T-helper 1 cell treated with Interleukin-12 subunit alpha and Interleukin-12 subunit beta and Interleukin-4 antibody, amounts not matched to agents 30 ng/mL and 1 ng/mL, for 36 hours (primary cell): Measurements from ENCODE around the gene BAZ2B. TPM values are rescaled to one million over a fixed set of nuclear protein-coding genes. Genes with fewer than 3 reads are reported as not detected.

ENCODE experiments used
- intact Hi-C: fragments of 100-400 bp; cut with micrococcal nuclease; formaldehyde crosslinking; loops from one replicate; pipeline ENCODE4 v1.15.1; 2024
- total RNA-seq: library from RNA; stranded (reverse); gene quantifications from 2 replicates; pipeline ENCODE4 v1.2.3, GENCODE V29; 2022

The BAZ2B gene
- total RNA-seq, 1 donor from 2014 or later = 8.7 TPM

DNA sequence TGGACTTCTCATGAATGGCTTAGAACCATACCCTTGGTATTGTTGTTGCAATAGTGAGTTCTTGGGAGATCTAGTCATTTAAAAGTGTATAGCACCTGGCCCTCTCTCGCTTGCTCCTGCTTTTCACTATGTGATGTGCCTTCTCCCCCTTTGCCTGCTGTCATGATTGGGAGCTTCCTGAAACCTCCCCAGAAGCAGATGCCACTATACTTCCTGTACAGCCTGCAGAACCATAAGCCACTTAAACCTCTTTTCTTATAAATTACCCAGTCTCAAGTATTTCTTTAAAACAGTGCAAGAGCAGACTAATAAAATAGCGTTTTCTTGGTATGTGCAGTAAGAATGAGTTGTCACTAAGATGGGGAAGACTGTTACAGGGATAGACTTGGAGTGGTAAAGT lies 31.6 kb downstream of the BAZ2B start:
- intact Hi-C loops = no loop called here

- intact Hi-C loops = no loop called here
These were observed 42.3 kb downstream of the BAZ2B start for GRCh38 chr2:159573846-159574606.

DNA sequence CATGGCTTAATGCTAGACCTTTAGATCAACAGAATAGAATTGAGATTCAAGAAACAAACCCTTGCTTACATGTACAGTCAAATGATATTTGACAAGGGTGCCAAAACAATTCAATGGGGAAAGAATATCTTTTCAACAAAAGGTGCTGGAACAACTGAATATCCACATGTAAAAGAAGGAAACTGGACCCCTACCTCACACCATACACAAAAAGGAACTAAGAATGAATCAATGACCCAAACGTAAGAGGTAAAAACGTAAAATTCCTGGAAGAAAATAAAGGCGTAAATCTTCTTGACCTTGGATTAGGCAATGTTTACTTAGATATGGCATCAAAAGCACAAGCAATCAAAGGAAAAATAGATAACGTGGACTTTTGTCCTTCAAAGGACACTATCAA lies 43.1 kb downstream of the BAZ2B start:
- intact Hi-C loops = no loop called here

- intact Hi-C loops = no loop called here
These were observed 43.9 kb downstream of the BAZ2B start for GRCh38 chr2:159572459-159572858.

- intact Hi-C loops = no loop called here
These were observed 44.6 kb downstream of the BAZ2B start for GRCh38 chr2:159571540-159572260.

GRCh38 chr2:159564081-159564480 lies 52.3 kb downstream of the BAZ2B start:
- intact Hi-C loops = no loop called here

- intact Hi-C loops = no loop called here
These were observed 54.1 kb downstream of the BAZ2B start for GRCh38 chr2:159562248-159562647.

DNA sequence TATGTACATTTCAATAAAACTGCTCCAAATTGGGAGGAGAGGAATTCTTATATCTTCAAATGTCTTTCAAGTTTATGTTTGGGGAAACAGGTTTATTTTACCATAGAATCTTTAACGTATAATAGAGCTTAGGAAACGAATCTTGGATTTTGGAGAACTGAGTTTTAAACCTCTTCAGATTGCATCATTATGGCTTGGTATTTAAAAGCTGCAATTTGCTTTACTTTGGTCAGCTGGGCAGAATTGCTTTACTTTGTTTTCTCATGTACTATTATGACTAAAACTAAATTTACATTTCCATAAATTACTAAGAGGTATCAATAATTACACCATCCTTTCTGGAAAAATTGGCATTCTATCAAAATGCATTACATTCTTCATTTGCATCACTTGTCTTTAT lies 54.6 kb downstream of the BAZ2B start:
- intact Hi-C loops = no loop called here

GRCh38 chr2:159561242-159561641 lies 55.1 kb downstream of the BAZ2B start:
- intact Hi-C loops = no loop called here

DNA sequence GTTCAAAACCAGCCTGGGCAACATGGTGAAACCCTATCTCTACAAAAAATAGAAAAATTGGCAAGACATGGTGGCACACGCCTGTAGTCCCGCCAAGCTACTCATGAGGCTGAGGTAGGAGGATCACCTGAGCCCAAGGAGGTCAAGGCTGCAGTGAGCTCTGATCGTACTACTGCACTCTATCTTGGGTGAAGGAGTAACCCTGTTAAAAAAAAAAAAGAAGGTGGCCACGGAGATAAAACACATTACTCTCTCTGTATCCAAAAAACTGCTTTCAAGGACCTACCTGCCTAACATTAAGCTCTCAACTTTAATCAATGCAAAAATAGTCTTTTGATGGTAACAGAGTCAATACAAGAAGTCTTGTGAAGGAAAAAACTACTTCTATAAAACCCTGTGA lies 57.3 kb downstream of the BAZ2B start:
- intact Hi-C loops = no loop called here

DNA sequence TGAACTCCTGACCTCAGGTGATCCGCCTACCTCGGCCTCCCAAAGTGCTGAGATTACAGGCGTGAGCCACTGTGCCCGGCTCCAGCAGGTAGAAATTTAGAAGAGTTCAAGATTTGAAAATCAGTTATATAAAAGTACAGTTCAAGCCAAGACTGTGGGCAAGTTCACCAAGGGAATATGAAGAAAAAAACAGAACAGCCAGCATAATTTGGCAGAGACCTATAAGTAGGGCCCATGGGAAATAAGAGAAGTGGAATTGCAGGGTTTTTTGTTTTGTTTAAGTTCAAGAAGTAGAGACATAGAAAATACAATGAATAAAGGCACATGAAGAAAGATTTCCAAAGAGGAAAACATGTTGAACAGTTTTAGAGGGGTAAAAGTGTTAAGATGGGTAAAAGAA lies 57.9 kb downstream of the BAZ2B start:
- intact Hi-C loops = no loop called here

GRCh38 chr2:159557437-159558034 lies 58.8 kb downstream of the BAZ2B start:
- intact Hi-C loops = no loop called here

- intact Hi-C loops = no loop called here
These were observed 60.5 kb downstream of the BAZ2B start for GRCh38 chr2:159555651-159556392.

DNA sequence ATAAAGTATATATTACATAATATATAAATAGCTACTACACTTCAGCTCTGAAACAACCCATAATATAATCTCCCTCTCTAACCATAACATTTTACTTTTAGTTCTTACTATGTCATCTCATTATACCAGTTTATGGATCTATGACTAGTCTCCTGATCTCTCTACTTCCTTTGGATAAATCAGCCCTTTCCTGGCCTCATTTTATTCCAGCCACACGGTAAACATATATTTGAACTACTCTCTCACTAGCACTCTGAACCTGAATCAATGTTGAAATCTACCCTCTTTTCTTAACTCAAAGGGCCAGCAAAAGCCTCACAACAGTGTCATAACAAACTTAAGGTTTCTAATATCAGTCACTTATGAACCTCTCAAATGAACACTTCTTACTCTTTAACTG lies 62.6 kb downstream of the BAZ2B start:
- intact Hi-C loops = no loop called here

GRCh38 chr2:159551806-159552205 lies 64.5 kb downstream of the BAZ2B start:
- intact Hi-C loops = no loop called here

DNA sequence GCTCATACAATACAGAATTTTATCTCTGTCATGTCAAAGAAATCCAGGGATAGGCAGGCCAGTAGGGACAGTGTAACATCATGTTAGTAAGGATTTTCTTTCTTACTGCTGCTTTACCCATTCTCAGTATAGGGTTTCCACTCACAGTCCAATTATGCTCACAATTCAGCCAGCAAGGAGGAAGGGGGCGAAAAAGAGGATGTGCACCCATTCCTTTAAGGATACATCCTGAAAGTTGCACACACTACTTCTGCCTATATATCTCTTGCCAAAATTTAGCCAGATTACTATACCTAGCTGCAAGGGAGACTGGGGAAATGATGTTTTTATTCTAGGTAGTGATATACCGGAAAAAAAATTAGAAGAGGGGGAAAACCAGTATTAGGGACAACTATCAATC lies 66.1 kb downstream of the BAZ2B start:
- intact Hi-C loops = no loop called here

- intact Hi-C loops = no loop called here
These were observed 67.1 kb downstream of the BAZ2B start for GRCh38 chr2:159549234-159549633.

DNA sequence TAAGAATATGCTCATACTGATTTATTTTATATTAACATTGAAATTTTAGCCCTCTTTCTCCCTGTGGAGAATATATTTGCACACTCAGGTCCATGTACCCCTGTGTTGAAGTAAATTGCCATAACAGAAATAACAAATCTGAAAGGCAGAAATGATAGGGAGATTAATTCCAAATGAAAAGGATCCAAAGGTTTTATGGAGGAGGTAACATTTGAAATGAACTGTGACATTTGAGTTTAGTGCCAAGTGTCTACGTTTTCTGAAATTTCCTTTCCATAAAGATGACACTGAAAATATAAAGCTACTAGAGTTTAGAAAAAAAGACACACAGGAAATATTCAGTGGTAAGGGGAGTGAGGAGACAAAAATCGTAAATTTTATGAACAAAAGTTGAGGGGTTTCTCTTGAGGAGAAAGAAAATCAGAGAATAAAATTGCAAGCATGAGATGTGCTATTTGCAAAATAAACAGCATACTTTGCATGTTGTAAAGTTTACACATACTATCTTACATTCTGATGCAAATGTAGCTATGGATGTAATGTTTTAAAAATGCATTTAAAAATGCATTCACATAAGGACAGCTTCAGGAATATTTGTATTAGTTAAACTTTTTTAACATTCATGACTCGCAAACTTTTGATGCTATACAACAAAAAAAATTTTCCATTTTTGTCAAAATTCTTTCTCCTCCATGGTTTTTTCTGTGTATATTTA lies 69.5 kb downstream of the BAZ2B start:
- intact Hi-C loops = no loop called here

- intact Hi-C loops = no loop called here
These were observed 70.3 kb downstream of the BAZ2B start for GRCh38 chr2:159546039-159546438.

DNA sequence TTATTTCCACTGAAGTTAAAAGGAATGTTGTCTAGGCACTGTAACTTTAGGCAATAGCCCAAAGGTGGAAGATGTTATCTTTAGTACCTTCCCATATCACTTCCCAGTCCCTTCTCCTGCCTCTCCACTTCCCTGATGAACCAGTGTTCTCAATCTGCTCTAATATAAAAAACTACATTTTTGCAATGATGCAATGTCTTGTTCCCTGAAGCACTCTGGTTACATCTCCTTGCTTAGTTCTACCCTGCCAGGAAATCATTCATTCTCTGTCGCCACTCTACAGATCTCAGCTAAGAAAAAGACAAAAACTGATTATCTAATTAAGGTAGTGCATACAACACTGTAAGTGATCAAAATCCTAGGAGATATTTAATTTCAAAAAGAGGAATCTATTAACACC lies 71.3 kb downstream of the BAZ2B start:
- intact Hi-C loops = no loop called here

DNA sequence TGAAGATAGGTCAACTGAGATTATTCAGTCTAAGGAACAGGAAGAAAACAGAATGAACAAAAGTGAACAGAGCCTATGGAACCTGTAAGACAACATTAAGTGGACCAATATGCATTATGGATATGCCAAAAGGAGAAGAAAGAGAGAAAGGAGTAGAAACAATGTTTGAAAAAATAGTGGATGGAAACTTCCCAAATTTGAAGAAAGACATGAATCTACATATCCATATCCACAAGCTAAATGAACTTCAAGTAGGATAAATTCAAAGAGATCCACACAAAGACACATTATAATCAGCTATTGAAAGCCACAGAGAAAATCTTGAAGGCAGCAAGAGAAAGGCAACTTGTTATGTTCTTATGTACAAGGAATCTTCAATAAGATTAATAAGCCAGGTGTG lies 74.2 kb downstream of the BAZ2B start:
- intact Hi-C loops = no loop called here
